WERI-Rb-1 (cell line): Measurements from ENCODE around the gene ADAMTS15.

ENCODE experiments used
- DNase-seq: peaks from one replicate; pipeline ENCODE4 v3.0.0-alpha.2; 2020
- H3K27ac ChIP-seq: fragments of 250-450 bp; sonication (Bioruptor Pico); 2 replicates; pipeline ENCODE4 v1.5.1; 2020; ENCODE audit warnings: mild to moderate bottlenecking, moderate library complexity
- H3K27me3 ChIP-seq: fragments of 250-450 bp; sonication (Bioruptor Pico); 2 replicates; pipeline ENCODE4 v1.5.1; 2021; ENCODE audit warnings: mild to moderate bottlenecking, low read depth, moderate library complexity; ENCODE audit not compliant: insufficient read depth, severe bottlenecking
- H3K36me3 ChIP-seq: fragments of 250-450 bp; sonication (Bioruptor Pico); 2 replicates; pipeline ENCODE4 v1.5.1; 2020; ENCODE audit warnings: mild to moderate bottlenecking, moderate library complexity
- H3K4me3 ChIP-seq: 2 replicates; pipeline ENCODE4 v1.5.1; 2011; ENCODE audit warnings: low read depth, mild to moderate bottlenecking, control low read depth, low read length
- H3K9me3 ChIP-seq: fragments of 250-450 bp; sonication (Bioruptor Pico); 2 replicates; pipeline ENCODE4 v1.5.1; 2021; ENCODE audit warnings: mild to moderate bottlenecking, moderate library complexity; ENCODE audit not compliant: severe bottlenecking
- TF ChIP-seq, protein P1 (sequence below): IDR thresholded peaks from 2 replicates; pipeline ENCODE4 v1.5.1; 2011; ENCODE audit warnings: low read depth, mild to moderate bottlenecking, control low read depth, inconsistent platforms, low read length

Gene ADAMTS15

DNA sequence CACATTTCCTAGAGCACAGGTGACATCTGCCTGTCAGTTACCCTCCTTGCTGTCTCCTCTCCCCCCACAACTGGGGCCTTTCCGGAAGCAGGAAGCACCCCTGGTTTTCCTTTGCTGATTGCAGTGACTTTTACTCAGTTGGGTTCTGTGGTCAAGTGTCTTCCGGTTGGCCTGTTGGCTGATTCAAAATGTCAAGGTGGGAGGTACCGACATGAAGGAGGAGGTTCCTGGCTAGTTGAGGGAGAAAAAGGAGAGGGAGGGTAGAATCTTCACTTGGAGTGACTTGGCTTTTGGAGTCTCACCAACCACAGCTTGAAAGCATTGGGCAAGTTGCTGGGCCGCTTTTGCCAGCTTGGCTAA is 9.3 kb upstream of the ADAMTS15 start:
- Histone ChIP-seq H3K27me3 (no peaks in the 10 kb centered on the region), H3K27ac (no peak overlapping the region), H3K4me3 (no peak overlapping the region), H3K36me3 (no peaks in the 10 kb centered on the region), H3K9me3 (no peaks in the 10 kb centered on the region)
- no peak for DNase-seq
- TF ChIP-seq, protein P1, sequence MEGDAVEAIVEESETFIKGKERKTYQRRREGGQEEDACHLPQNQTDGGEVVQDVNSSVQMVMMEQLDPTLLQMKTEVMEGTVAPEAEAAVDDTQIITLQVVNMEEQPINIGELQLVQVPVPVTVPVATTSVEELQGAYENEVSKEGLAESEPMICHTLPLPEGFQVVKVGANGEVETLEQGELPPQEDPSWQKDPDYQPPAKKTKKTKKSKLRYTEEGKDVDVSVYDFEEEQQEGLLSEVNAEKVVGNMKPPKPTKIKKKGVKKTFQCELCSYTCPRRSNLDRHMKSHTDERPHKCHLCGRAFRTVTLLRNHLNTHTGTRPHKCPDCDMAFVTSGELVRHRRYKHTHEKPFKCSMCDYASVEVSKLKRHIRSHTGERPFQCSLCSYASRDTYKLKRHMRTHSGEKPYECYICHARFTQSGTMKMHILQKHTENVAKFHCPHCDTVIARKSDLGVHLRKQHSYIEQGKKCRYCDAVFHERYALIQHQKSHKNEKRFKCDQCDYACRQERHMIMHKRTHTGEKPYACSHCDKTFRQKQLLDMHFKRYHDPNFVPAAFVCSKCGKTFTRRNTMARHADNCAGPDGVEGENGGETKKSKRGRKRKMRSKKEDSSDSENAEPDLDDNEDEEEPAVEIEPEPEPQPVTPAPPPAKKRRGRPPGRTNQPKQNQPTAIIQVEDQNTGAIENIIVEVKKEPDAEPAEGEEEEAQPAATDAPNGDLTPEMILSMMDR = no peak

DNA sequence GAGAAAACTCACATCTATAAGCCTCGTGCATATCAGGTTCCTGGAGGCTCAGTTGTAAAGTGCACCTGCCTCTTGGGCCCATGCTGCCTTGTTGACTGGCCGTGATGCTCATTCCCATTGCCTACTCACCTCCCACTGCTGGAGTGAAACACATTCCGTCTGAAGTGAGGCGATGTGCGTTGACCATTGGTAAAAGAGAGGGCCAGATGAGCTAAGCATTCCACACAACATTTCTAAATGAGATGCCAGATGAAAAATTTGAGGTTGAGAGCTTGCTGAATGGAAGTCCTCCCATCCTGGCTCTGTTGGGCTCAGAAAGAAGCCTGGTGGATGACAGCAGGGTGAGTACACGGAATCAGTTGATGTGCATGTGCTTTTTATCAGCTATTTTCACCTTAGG is 8.6 kb upstream of the ADAMTS15 start:
- DNase-seq = no peak
- TF ChIP-seq, protein P1 = no peak
- H3K27me3 ChIP-seq = no peaks in the 10 kb centered on the region
- H3K9me3 ChIP-seq = no peaks in the 10 kb centered on the region
- no peaks in the 10 kb centered on the region for H3K36me3 ChIP-seq
- H3K4me3 ChIP-seq = no peak overlapping the region
- H3K27ac ChIP-seq = no peak overlapping the region

DNA sequence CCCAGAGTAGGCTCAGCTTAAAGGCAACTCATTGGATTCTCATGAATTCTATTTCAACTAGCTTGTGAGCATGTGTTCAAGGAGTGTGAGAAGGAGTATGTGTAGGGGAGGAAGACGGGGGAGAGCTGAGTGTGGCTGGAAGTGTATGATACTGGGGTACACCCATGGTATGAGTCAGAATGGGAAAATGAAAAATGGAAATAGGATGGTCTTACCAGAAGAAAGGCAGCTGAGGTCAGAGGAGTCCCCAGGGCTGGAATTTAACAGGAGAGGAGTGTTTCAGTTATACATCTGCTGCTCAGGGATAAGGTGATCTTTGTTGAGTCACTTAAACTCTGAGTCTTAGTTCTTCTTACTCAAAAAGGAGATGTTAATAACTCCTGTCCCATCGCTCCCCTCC is 6.7 kb upstream of the ADAMTS15 start:
- no peaks in the 10 kb centered on the region for H3K9me3 ChIP-seq

DNA sequence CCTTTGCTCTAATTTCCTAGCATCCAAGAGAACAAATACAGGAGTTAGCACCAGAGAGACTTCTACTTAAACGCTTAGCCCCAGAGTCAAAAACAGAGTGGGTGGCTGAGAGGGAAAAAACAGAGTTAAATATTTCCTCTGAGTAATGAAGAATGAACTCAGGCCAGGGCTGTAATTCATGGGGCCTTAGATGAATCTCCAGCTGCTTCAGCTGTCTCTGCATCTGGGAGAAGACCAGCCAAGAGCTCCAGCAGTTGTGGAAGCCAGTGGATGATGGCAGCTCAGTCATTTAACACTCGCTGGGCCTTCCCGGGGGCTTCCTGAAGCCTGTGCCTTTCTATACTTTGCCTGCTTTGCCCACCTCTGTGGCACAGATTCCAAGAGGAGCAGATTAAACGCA is 5.7 kb upstream of the ADAMTS15 start:
- H3K9me3 ChIP-seq = no peaks in the 10 kb centered on the region
- no peak overlapping the region for H3K27ac ChIP-seq
- no peaks in the 10 kb centered on the region for H3K27me3 ChIP-seq
- TF ChIP-seq, protein P1 = no peak
- H3K36me3 ChIP-seq = no peaks in the 10 kb centered on the region
- DNase-seq = no peak
- H3K4me3 ChIP-seq = no peak overlapping the region

More for the DNA sequence above, 6.7 kb upstream of the ADAMTS15 start:
- no peaks in the 10 kb centered on the region for H3K36me3 ChIP-seq
- no peak for DNase-seq
- TF ChIP-seq, protein P1 = no peak
- H3K27ac ChIP-seq = no peak overlapping the region
- H3K4me3 ChIP-seq = no peak overlapping the region
- H3K27me3 ChIP-seq = no peaks in the 10 kb centered on the region

DNA sequence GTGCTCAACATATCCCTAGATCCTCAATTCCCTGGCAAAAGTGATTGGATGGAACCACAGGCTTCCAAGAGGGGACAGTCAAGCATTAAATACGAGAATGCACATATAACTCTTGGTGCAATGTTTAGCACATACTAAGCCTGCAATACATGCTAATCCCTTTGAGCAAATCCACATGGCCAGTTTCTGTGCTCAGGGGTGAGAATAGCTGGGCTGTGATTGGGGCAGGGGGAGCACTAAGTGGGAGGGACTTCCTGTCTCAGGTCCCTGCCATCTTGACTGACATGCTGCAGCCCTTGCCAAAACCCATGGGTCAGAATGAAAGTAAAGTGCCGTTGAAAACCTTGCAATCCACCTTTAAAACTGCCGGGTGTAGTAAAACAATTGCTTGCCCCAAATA is 2.7 kb upstream of the ADAMTS15 start:
- no peak overlapping the region for H3K27ac ChIP-seq
- peak; percentile 30 for DNase-seq

DNA sequence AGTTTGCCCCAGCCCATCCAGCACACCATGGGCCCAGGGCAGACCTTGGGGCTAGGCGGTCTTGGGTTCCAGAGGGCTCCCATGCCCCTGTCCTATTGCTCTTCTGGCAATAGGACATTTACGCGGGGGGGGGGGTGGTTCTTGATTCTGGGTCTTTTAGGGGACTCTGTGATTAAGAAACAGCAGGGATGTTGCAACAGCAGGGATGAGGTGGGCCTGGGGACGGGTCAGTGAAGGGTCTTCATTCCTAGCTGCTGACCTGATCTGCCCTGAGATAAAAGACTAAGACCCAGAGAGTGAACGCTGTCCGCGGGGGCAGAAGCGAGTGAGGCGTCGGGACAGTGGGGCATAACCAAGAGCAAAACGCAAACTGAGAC is 418 bp upstream of the ADAMTS15 start:
- Histone ChIP-seq H3K4me3 (peak overlapping the region; percentile 49), H3K27me3 (no peaks in the 10 kb centered on the region), H3K9me3 (no peaks in the 10 kb centered on the region), H3K36me3 (no peaks in the 10 kb centered on the region), H3K27ac (no peak overlapping the region)
- DNase-seq = no peak
- TF ChIP-seq, protein P1 = no peak

More for the DNA sequence above, 2.7 kb upstream of the ADAMTS15 start:
- TF ChIP-seq, protein P1 = no peak
- Histone ChIP-seq H3K27me3 (no peaks in the 10 kb centered on the region), H3K9me3 (no peaks in the 10 kb centered on the region), H3K36me3 (no peaks in the 10 kb centered on the region), H3K4me3 (no peak overlapping the region)
